ENCODE results near the gene GNG13. TPM values are rescaled to one million over a fixed set of nuclear protein-coding genes. Genes with fewer than 3 reads are reported as not detected.

GNG13 gene
- total and polyA plus RNA-seq, 2 experiments from 2014 or later, result 0.29 TPM; not detected in 1

GRCh38 chr16:788399-789126, 12.0 kb downstream of the GNG13 start, which contains the start of gene CHTF18:
CHTF18 (plus strand) TSS chr16:788620; CDS start chr16:788685, 65 bp downstream.
- peak within 1 kb of the TSS; percentile 86; the same call in 1 of the 2 replicates for H3K27ac Mint-ChIP-seq
- H3K4me3 ChIP-seq, result peak within 1 kb of the TSS; percentile 90
- no peak within 1 kb of the TSS for H2AFZ ChIP-seq

GRCh38 chr16:787978-788398, 12.5 kb downstream of the GNG13 start, which contains the start of gene RPUSD1:
RPUSD1 (minus strand) TSS chr16:788381; CDS start chr16:787737, 644 bp downstream.
- Mint-ChIP-seq H3K27ac (peak within 1 kb of the TSS; percentile 86; the same call in 1 of the 2 replicates), H3K9me3 (no peaks in the 10 kb centered on the region; the same call in 2 of the 3 replicates), H3K36me3 (ENCODE audit: low read depth) (peaks cover 17% of the 10 kb centered on the region), H3K4me3 (peak within 1 kb of the TSS; percentile 88), H3K27me3 (ENCODE audit: insufficient read depth, low read depth, poor library complexity) (peaks cover 14% of the 10 kb centered on the region), H3K4me1 (no peaks in the 10 kb centered on the region)
- H4K20me1 ChIP-seq (replicated peaks; ENCODE audit: insufficient read depth), result peaks cover 10% of the 10 kb centered on the region
- no peaks in the 10 kb centered on the region for H3K27me3 ChIP-seq (ENCODE audit: insufficient read depth)
- DNase-seq (ENCODE audit: low spot score), result peak; percentile 57
- peaks cover 11% of the 10 kb centered on the region; the same call in 1 of the 2 replicates for H3K79me2 ChIP-seq (replicated peaks; ENCODE audit: insufficient read depth)
- no peaks in the 10 kb centered on the region for H3K4me1 ChIP-seq (ENCODE audit: insufficient read depth)
- peak within 1 kb of the TSS; percentile 91 for H3K4me2 ChIP-seq
- H3K27ac ChIP-seq (ENCODE audit: low read depth), result no peak within 1 kb of the TSS
- H3F3A ChIP-seq (replicated peaks; ENCODE audit: low read depth), result no peaks in the 10 kb centered on the region
- peak; percentile 36 for ATAC-seq
- H3K4me3 ChIP-seq, result peak within 1 kb of the TSS; percentile 90
- H3K36me3 ChIP-seq (ENCODE audit: insufficient read depth), result no peaks in the 10 kb centered on the region; the same call in 1 of the 2 replicates
- no peak within 1 kb of the TSS for H2AFZ ChIP-seq
- H3K9me2 ChIP-seq (ENCODE audit: insufficient read depth), result no peaks in the 10 kb centered on the region
- TF ChIP-seq REST (IDR thresholded peaks at IDR 0.05; ENCODE audit: unreplicated experiment) (no peak), ETS1 (IDR thresholded peaks at IDR 0.05) (no peak), JUNB (IDR thresholded peaks at IDR 0.05; ENCODE audit: unreplicated experiment) (no peak), NANOG (IDR thresholded peaks at IDR 0.05; ENCODE audit: borderline replicate concordance) (no peak), EZH2phosphoT487 (IDR thresholded peaks at IDR 0.05; ENCODE audit: unreplicated experiment) (no peak), CTCF (conservative IDR thresholded peaks at IDR 0.05; ENCODE audit: low read depth in 2 of 2) (no peak), EZH2 (IDR thresholded peaks at IDR 0.05; ENCODE audit: low read depth, unreplicated experiment) (no peak), STAT1 (IDR thresholded peaks at IDR 0.05; ENCODE audit: unreplicated experiment) (no peak), ZNF331 (CRISPR knock-in tag; IDR thresholded peaks at IDR 0.05; ENCODE audit: low read depth) (no peak), POLR2AphosphoS5 (IDR thresholded peaks at IDR 0.05; ENCODE audit: low read depth) (no peak; the same call in 1 of the 2 replicates)

More at GRCh38 chr16:788399-789126, 12.0 kb downstream of the GNG13 start, which contains the start of gene CHTF18:
- peaks cover 11% of the 10 kb centered on the region; the same call in 1 of the 2 replicates for H3K79me2 ChIP-seq (replicated peaks; ENCODE audit: insufficient read depth)
- no peaks in the 10 kb centered on the region; the same call in 1 of the 2 replicates for H3K36me3 ChIP-seq (ENCODE audit: insufficient read depth)
- Mint-ChIP-seq H3K27me3 (ENCODE audit: insufficient read depth, low read depth, poor library complexity) (peaks cover 14% of the 10 kb centered on the region), H3K9me3 (no peaks in the 10 kb centered on the region; the same call in 2 of the 3 replicates), H3K4me1 (no peaks in the 10 kb centered on the region), H3K4me3 (peak within 1 kb of the TSS; percentile 88), H3K36me3 (ENCODE audit: low read depth) (peaks cover 17% of the 10 kb centered on the region)
- no peak within 1 kb of the TSS for H3K27ac ChIP-seq (ENCODE audit: low read depth)
- H4K20me1 ChIP-seq (replicated peaks; ENCODE audit: insufficient read depth), result peaks cover 10% of the 10 kb centered on the region
- H3K27me3 ChIP-seq (ENCODE audit: insufficient read depth), result no peaks in the 10 kb centered on the region
- H3F3A ChIP-seq (replicated peaks; ENCODE audit: low read depth), result no peaks in the 10 kb centered on the region
- ATAC-seq (peak; percentile 64), DNase-seq (ENCODE audit: low spot score) (peak; percentile 93)
- H3K4me1 ChIP-seq (ENCODE audit: insufficient read depth), result no peaks in the 10 kb centered on the region
- peak within 1 kb of the TSS; percentile 91 for H3K4me2 ChIP-seq
- no peak for TF ChIP-seq EZH2phosphoT487 (IDR thresholded peaks at IDR 0.05; ENCODE audit: unreplicated experiment)
- TF ChIP-seq POLR2AphosphoS5 (IDR thresholded peaks at IDR 0.05; ENCODE audit: low read depth), result peak; percentile 71
- H3K9me2 ChIP-seq (ENCODE audit: insufficient read depth), result no peaks in the 10 kb centered on the region
